Kidney capillary endothelial cell (primary cell): Measurements from ENCODE around the gene MKLN1.

Source experiments
- DNase-seq: peaks from one replicate; pipeline ENCODE4 v3.0.0-alpha.2; 2018; ENCODE audit warnings: low spot score

MKLN1 gene

DNA sequence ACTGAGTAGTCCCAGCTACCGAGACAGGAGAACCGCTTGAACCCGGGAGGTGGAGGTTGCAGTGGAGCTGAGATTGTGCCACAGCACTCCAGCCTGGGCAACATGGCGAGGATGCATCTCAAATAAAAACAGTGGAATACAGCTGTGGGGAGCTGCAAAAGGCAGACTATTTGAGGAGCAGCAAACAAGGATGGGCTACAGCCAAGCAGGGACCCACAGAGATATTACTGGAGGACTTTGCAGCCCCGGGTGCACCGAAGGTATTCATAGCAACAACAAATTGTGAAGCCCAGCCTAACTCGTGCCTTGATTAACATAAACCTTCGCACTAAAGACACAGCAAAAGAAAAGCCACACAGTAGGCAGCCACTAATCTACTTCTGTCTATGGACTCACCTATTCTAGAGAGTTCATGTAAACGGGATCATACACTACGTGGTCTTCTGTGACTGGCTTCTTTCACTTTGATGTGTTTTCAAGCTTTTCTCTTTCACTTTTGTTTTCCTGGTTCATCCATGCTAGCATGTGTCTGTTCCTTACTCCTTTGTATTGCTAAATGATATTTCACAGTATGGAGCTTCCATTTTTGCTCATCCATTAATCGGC lies 194.8 kb downstream of the MKLN1 start:
- no peak for DNase-seq

- DNase-seq: no peak
Measured at GRCh38 chr7:131524115-131524514, 196.4 kb downstream of the MKLN1 start.

DNA sequence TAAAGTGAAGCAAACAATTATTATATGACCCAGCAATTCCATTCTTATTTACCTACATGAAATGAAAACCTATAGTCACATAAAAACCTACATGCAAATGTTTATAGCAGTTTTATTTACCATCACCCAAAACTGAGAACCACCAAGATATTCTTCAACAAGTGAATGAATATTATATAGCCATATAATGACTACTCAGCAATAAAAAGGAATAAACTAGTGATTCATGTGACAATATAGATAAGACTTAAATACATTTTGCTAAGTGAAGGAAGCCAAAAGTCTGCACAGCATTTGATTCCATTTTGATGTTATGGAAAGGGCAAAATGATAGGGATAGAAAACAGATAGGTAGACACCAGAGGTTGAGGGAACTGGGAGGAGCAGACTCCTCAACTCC lies 197.0 kb downstream of the MKLN1 start:
- DNase-seq: no peak

- peak; percentile 76 for DNase-seq
Measured at GRCh38 chr7:131525820-131526219, 198.1 kb downstream of the MKLN1 start.

GRCh38 chr7:131527456-131527855 lies 199.8 kb downstream of the MKLN1 start:
- DNase-seq: no peak

GRCh38 chr7:131529179-131529578 lies 201.5 kb downstream of the MKLN1 start:
- no peak for DNase-seq

- DNase-seq: no peak
Measured at GRCh38 chr7:131529617-131530016, 201.9 kb downstream of the MKLN1 start.

DNA sequence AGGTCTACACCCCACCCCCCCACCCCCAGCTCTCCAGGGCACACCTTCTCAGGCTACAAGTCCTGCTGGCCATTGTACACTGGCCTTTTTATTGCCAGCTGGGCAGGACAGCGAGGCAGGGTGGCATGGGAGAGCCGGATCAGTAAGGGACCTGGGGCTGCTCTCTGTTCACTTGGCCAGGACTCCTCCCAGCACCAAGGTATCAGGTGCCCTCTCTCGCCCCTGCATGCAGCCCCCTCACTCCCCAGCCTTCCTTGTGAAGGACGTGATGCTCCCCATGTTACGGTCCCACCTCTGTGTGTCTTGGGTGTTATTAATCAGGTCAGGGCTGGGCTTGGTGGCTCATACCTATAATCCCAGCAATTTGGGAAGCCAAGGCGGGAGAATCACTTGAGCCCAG lies 202.5 kb downstream of the MKLN1 start:
- no peak for DNase-seq

DNA sequence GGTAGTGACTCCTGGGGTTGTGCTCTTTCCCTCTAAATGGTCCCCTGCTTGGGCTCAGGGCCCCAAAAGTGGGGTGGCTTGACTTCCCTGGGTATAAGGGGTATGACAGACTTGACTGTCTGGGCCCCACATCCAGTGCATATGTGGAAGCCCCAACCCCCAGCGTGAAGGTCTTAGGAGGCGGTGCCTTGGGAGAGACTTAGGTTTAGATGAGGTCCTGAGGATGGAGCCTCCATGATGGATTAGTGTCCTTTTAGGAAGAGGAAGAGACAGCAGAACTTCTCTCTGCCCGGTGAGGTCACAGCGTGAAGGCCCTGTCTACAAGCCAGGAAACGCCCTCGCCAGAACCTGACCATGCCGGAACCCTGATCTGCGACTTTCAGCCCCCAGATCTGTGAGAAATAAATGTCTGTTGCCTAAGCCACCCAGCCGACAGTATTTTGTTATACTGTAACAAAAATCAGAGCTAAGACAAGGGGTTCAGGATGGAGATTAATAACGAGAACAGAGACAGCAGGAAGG lies 205.0 kb downstream of the MKLN1 start:
- no peak for DNase-seq

DNA sequence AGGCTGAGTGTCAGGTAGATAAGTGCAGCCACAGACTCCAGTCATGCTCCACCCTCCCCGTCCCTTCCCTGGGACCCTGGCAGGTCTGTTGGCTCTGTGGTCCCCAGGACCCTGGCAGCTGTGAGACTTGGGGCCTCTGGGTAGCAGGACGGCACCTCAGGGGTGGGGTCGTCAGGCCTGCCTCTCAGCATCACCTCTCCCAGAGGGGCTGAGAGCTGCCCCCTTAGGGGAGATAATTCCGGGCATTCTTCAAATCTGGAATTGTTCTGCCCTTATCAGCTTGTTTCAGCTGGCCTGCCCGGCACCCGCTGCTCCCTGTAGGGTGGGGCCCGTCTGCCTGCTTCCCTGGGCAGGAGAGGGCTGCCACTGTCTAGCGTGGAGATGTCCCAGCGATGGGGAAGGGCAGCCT lies 205.5 kb downstream of the MKLN1 start:
- DNase-seq: no peak

GRCh38 chr7:131533566-131534561 lies 206.2 kb downstream of the MKLN1 start:
- no peak for DNase-seq

DNA sequence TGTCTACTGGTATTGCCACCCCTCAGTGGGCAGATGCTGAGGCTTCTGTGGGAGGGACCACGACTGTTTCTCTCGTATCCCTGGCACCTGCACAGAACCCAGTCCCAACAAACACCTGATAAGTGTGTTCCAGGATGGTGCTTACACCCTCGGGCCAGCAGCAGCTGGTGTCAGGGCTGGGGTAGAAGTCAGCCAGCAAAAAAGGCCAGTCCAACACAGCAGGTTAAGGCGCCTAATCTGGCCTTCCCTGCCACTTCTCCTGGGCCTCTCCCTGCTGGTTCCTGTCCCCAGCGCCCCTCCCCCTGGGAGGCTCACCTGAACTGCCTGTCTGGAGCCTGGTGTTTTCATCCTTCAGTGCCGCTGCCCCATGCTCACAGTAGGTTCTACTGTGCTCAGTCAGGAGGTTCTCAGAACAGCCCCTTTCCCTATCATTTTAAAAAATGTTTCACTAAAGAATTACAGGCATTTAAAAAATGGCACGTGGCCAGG lies 208.7 kb downstream of the MKLN1 start:
- DNase-seq: no peak

- DNase-seq: no peak
Measured at GRCh38 chr7:131537571-131537978, 209.9 kb downstream of the MKLN1 start.

GRCh38 chr7:131538071-131538812 lies 210.6 kb downstream of the MKLN1 start:
- no peak for DNase-seq

DNA sequence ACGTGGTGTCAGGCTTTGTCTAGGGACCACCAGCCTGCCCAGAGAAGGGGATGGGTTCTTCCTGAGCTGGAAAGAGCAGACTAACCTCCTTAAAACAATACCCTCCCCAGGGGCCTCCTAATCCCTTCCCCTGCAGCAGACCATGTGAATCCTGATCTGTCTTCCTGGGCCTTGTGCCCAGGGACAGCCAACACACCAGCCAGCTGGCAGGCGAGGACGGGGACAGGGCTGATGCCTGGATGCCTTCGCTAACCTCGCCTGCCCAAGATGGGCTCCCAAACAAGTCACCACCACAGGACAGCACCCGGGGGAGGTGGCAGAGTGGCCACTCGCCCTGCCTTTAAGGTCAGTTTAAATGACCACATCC lies 211.1 kb downstream of the MKLN1 start:
- no peak for DNase-seq

DNA sequence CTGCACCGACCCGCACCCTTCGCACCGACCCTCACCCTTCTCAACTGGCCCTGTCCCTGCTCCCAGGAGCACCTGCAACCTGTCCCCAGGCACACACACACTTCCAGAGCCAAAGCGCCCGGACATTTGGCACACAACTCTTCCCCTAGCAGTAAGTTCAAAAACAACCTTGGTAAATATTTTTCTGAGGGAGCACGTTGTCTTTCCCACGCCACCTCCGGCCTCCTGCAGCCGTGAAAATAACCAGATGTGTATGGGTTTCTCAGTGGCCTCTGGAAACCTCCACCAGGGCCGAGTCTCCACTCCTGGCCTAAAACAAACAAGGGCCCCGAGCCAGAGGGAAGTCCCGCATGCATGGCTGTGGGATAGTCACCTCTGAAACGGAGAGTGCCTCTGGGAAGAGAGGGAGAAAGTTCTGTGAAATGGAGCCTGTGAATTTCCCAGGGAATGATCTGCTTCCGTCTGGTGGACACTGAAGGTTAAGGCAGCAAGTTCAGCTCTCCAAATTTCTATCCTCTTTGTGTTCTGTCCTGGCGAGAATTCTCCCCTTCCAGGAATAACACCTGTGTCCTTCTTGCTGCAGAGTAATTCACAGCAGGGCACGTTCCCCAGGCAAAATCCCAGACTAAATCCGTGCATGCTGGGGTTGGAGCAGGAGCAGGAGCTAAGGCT lies 213.0 kb downstream of the MKLN1 start:
- no peak for DNase-seq

GRCh38 chr7:131543298-131543697 lies 215.6 kb downstream of the MKLN1 start:
- DNase-seq: no peak

GRCh38 chr7:131544021-131544420 lies 216.3 kb downstream of the MKLN1 start:
- no peak for DNase-seq

DNA sequence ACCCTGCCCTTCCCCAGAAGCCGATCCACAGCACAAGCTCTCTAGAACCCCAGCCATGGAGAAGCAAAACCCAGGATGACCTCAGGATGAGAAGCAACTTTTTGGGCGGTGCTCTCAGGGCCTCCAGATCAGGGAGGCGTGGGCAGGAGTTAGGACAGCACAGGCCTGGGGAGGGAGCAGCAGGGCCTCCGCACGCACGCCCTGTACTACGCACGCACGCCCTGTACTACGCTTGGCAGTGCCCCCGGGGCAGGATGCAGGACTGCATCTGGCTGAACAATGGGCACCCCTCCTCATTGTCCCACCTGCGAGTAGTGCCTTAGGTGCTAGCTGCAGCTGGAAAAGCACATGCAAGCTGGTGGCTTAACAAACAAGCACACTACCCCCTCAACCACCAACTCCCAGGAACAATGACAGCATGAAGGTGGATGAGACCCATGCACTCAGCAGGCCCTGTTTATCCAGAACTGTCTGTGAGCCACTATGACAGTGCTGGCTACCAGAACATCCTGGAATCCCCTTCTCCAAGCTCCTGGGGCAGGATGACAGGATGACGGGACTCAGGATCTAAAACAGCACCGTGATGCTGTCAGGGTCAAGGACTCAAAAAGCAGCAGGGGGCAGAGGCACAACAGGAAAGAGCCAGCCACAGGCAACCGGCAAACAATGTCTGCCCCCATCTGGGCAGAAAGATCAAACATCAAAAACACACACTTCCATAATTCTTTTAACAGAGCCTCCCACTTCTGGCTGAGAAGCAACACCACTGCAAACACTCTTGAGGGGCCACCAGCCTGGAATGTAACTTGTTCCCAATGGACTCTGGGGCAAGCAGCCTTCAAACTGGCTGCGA lies 217.0 kb downstream of the MKLN1 start:
- peak; percentile 25 for DNase-seq

GRCh38 chr7:131546126-131546525 lies 218.4 kb downstream of the MKLN1 start:
- peak; percentile 28 for DNase-seq
